ENCODE results near the gene BICD1.

- TF ChIP-seq CTCF (IDR thresholded peaks at IDR 0.05) (no peak), EP300 (IDR thresholded peaks at IDR 0.05) (no peak)
Measured at GRCh38 chr12:32265951-32266350, 159.3 kb downstream of the BICD1 start.

All from ovary (tissue), 3 donors.